Vagina (tissue), 2 donors: ENCODE results near the gene PMPCA. TPM values are rescaled to one million over a fixed set of nuclear protein-coding genes. Genes with fewer than 3 reads are reported as not detected.

ENCODE experiments used
- DNase-seq, 2 donors: peaks; one replicate each; pipeline ENCODE4 v3.0.0-alpha.2; 2017; ENCODE audit errors: extremely low spot score in 2 of 2
- H3K27ac ChIP-seq: fragments of 200-600 bp; sonication (generic); one replicate; pipeline ENCODE4 v1.5.1; 2019
- H3K27me3 ChIP-seq: fragments of 200-600 bp; sonication (generic); one replicate; pipeline ENCODE4 v1.5.1; 2019
- H3K36me3 ChIP-seq, 2 donors: fragments of 200-600 bp; sonication (generic); one replicate each; pipeline ENCODE4 v1.5.1; 2017 to 2019
- H3K4me1 ChIP-seq: fragments of 200-600 bp; sonication (generic); one replicate; pipeline ENCODE4 v1.5.1; 2019
- H3K4me3 ChIP-seq, 2 donors: fragments of 200-600 bp; sonication (generic); 1 replicate in 1 of 2; 2 replicates in 1 of 2; pipeline ENCODE4 v1.5.1; 2016 to 2019
- H3K9me3 ChIP-seq: fragments of 200-600 bp; sonication (generic); one replicate; pipeline ENCODE4 v1.5.1; 2019
- POLR2A ChIP-seq, 2 donors: fragments of 450-650 bp; IDR thresholded peaks; one replicate each; pipeline ENCODE4 v1.6.1; 2017; ENCODE audit warnings: antibody characterized with exemption in 2 of 2, mild to moderate bottlenecking in 2 of 2, moderate library complexity in 2 of 2
- POLR2AphosphoS5 ChIP-seq, 2 donors: sonication (generic); formaldehyde crosslinking; IDR thresholded peaks; one replicate each; pipeline ENCODE4 v1.9.0; 2017; ENCODE audit warnings: antibody characterized with exemption in 2 of 2, mild to moderate bottlenecking in 2 of 2, low read depth in 1 of 2; ENCODE audit not compliant: insufficient read depth in 1 of 2
- intact Hi-C: fragments of 100-400 bp; cut with DNase I; formaldehyde crosslinking; loops from one replicate; pipeline ENCODE4 v1.15.1; 2023
- total RNA-seq: library from RNA; depleted of rRNA; stranded (reverse); fragments of >200 nt; gene quantifications from one replicate; pipeline ENCODE4 v1.2.3, GENCODE V29; 2016
- TF ChIP-seq, protein P1 (sequence below), 3 experiments: fragments of 450-650 bp in 2 of 3; fragments of 200-600 bp in 1 of 3; sonication (generic) in 1 of 3; IDR thresholded peaks; one replicate each; pipeline ENCODE4 v1.5.1; 2017 to 2019; ENCODE audit warnings: antibody characterized with exemption in 3 of 3, mild to moderate bottlenecking in 2 of 3, moderate library complexity in 2 of 3

The PMPCA gene
- total RNA-seq, 1 donor from 2014 or later = 23.6 TPM

- intact Hi-C loops = no loop called here
- Histone ChIP-seq H3K36me3 (peaks cover 9 to 93% of the 10 kb centered on the region in 2 donors), H3K27me3 (no peaks in the 10 kb centered on the region), H3K4me3 (no peak overlapping the region), H3K4me1 (no peaks in the 10 kb centered on the region), H3K9me3 (no peaks in the 10 kb centered on the region), H3K27ac (no peak overlapping the region)
- TF ChIP-seq, protein P1, sequence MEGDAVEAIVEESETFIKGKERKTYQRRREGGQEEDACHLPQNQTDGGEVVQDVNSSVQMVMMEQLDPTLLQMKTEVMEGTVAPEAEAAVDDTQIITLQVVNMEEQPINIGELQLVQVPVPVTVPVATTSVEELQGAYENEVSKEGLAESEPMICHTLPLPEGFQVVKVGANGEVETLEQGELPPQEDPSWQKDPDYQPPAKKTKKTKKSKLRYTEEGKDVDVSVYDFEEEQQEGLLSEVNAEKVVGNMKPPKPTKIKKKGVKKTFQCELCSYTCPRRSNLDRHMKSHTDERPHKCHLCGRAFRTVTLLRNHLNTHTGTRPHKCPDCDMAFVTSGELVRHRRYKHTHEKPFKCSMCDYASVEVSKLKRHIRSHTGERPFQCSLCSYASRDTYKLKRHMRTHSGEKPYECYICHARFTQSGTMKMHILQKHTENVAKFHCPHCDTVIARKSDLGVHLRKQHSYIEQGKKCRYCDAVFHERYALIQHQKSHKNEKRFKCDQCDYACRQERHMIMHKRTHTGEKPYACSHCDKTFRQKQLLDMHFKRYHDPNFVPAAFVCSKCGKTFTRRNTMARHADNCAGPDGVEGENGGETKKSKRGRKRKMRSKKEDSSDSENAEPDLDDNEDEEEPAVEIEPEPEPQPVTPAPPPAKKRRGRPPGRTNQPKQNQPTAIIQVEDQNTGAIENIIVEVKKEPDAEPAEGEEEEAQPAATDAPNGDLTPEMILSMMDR (IDR thresholded peaks at IDR 0.05) = no peak
- no peak for TF ChIP-seq POLR2AphosphoS5 (IDR thresholded peaks at IDR 0.05; ENCODE audit: insufficient read depth in 1 of 2, low read depth in 1 of 2)
- no peak for TF ChIP-seq POLR2A (IDR thresholded peaks at IDR 0.05)
- no peak for DNase-seq
These were observed 57.3 kb downstream of the PMPCA start for GRCh38 chr9:136467766-136468165.

GRCh38 chr9:136470356-136470755, 59.9 kb downstream of the PMPCA start:
- intact Hi-C loops = no loop called here
- TF ChIP-seq POLR2A (IDR thresholded peaks at IDR 0.05) (no peak), POLR2AphosphoS5 (IDR thresholded peaks at IDR 0.05; ENCODE audit: insufficient read depth in 1 of 2, low read depth in 1 of 2) (no peak)
- TF ChIP-seq, protein P1 (IDR thresholded peaks at IDR 0.05) = no peak
- DNase-seq = no peak
- Histone ChIP-seq H3K27me3 (no peaks in the 10 kb centered on the region), H3K9me3 (no peaks in the 10 kb centered on the region), H3K4me3 (no peak overlapping the region), H3K36me3 (peaks cover 9 to 93% of the 10 kb centered on the region in 2 donors), H3K27ac (no peak overlapping the region), H3K4me1 (no peaks in the 10 kb centered on the region)

DNA sequence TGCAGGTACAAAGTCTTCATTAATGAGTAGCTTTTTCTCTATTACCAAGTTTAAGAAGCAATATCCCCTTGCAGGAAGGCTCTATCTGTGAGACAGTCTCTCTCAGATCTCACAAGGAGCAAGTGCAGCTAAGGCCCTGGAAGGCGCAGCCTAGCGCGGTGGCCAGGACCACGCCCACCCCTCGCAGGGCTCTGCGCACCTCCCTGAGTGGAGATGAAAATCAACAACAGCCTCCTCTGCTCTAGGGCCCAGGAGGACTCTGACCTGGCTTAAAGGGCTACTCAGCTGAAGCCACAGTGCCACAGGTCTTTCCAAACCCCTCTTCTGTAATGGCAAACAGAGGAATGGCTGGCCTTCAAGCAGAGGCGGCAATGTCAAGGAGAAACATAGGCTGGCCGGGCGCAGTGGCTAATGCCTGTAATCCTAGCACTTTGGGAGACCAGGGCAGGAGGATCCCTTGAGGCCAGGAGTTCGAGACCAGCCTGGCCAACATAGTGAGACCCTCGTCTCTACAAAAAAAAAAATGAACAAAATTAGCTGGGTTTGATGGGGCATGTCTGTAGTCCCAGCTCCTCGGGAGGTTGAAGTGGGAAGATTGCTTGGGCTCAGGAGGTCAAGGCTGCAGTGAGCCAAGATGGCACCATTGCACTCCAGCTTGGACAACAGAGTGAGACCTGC, 60.5 kb downstream of the PMPCA start:
- no peaks in the 10 kb centered on the region for H3K9me3 ChIP-seq
- TF ChIP-seq, protein P1 (IDR thresholded peaks at IDR 0.05) = no peak
- TF ChIP-seq POLR2AphosphoS5 (IDR thresholded peaks at IDR 0.05; ENCODE audit: insufficient read depth in 1 of 2, low read depth in 1 of 2) (no peak), POLR2A (IDR thresholded peaks at IDR 0.05) (no peak)
- H3K36me3 ChIP-seq = peaks cover 7 to 93% of the 10 kb centered on the region in 2 donors
- no peaks in the 10 kb centered on the region for H3K27me3 ChIP-seq
- no peak overlapping the region for H3K27ac ChIP-seq
- no peaks in the 10 kb centered on the region for H3K4me1 ChIP-seq
- intact Hi-C loops = no loop called here
- DNase-seq = no peak
- H3K4me3 ChIP-seq = no peak overlapping the region

GRCh38 chr9:136471802-136472487, 61.5 kb downstream of the PMPCA start:
- Histone ChIP-seq H3K4me1 (no peaks in the 10 kb centered on the region), H3K27me3 (no peaks in the 10 kb centered on the region), H3K36me3 (peaks cover 4 to 93% of the 10 kb centered on the region in 2 donors), H3K27ac (no peak overlapping the region), H3K4me3 (no peak overlapping the region), H3K9me3 (no peaks in the 10 kb centered on the region)
- no peak for DNase-seq
- no peak for TF ChIP-seq POLR2AphosphoS5 (IDR thresholded peaks at IDR 0.05; ENCODE audit: insufficient read depth in 1 of 2, low read depth in 1 of 2)
- TF ChIP-seq POLR2A (IDR thresholded peaks at IDR 0.05) = no peak
- TF ChIP-seq, protein P1 (IDR thresholded peaks at IDR 0.05) = no peak
- intact Hi-C loops = no loop called here
